Measurements from ENCODE around the gene KLK11. TPM values are rescaled to one million over a fixed set of nuclear protein-coding genes. Genes with fewer than 3 reads are reported as not detected.
A peak's percentile ranks its signal among the peaks of the same experiment; 100 is the strongest.

The KLK11 gene
- total and polyA plus RNA-seq, 7 donors = 0.71 to 0.76 TPM; not detected in 5

- intact Hi-C loops (cut with DNase I) = no loop called here
- Histone ChIP-seq H3K4me1 (no peaks in the 10 kb centered on the region), H3K27ac (no peak overlapping the region), H3K9me3 (no peaks in the 10 kb centered on the region), H3K36me3 (no peaks in the 10 kb centered on the region), H3K27me3 (peaks cover 0 to 55% (median 14%) of the 10 kb centered on the region in 3 donors), H3K4me3 (no peak overlapping the region)
- peak; percentile 28 for DNase-seq
- no peak for TF ChIP-seq POLR2A (IDR thresholded peaks at IDR 0.05)
- no peak for TF ChIP-seq EP300 (IDR thresholded peaks at IDR 0.05)
- no peak for TF ChIP-seq POLR2AphosphoS5 (IDR thresholded peaks at IDR 0.05)
- no peak for TF ChIP-seq CTCF (IDR thresholded peaks at IDR 0.05)
- 81% methylated on average over 4 of the region's 4 CpGs for WGBS, 2 donors
Observed at GRCh38 chr19:50977626-50978025, 48.8 kb downstream of the KLK11 start.

GRCh38 chr19:50975766-50976165, 50.6 kb downstream of the KLK11 start:
- WGBS, 2 donors = 4 to 26% methylated on average over 8 of the region's 8 CpGs
- Histone ChIP-seq H3K9me3 (no peaks in the 10 kb centered on the region), H3K4me1 (no peaks in the 10 kb centered on the region), H3K36me3 (no peaks in the 10 kb centered on the region), H3K27me3 (peaks cover 0 to 70% (median 17%) of the 10 kb centered on the region in 3 donors), H3K4me3 (no peak overlapping the region), H3K27ac (no peak overlapping the region)
- intact Hi-C loops (cut with DNase I) = no loop called here
- no peak for DNase-seq
- TF ChIP-seq POLR2A (IDR thresholded peaks at IDR 0.05) = no peak

- peaks cover 0 to 66% (median 13%) of the 10 kb centered on the region in 3 donors for H3K27me3 ChIP-seq
- H3K9me3 ChIP-seq = no peaks in the 10 kb centered on the region
- WGBS, 2 donors = 24 to 41% methylated on average over 9 of the region's 9 CpGs
- DNase-seq = peak; percentile 13
- TF ChIP-seq POLR2A (IDR thresholded peaks at IDR 0.05) (no peak), POLR2AphosphoS5 (IDR thresholded peaks at IDR 0.05) (no peak), CTCF (IDR thresholded peaks at IDR 0.05) (no peak), EP300 (IDR thresholded peaks at IDR 0.05) (no peak)
- intact Hi-C loops (cut with DNase I) = no loop called here
- H3K4me1 ChIP-seq = no peaks in the 10 kb centered on the region
- no peak overlapping the region for H3K4me3 ChIP-seq
- H3K36me3 ChIP-seq = no peaks in the 10 kb centered on the region
- no peak overlapping the region for H3K27ac ChIP-seq
Observed at GRCh38 chr19:50974702-50975556, 51.5 kb downstream of the KLK11 start.

- 66 to 80% methylated on average over 9 of the region's 9 CpGs for WGBS, 2 donors
- Histone ChIP-seq H3K27ac (no peak overlapping the region), H3K4me1 (no peaks in the 10 kb centered on the region), H3K9me3 (no peaks in the 10 kb centered on the region), H3K36me3 (no peaks in the 10 kb centered on the region), H3K27me3 (peaks cover 0 to 76% (median 13%) of the 10 kb centered on the region in 3 donors), H3K4me3 (no peak overlapping the region)
- intact Hi-C loops (cut with DNase I) = no loop called here
- no peak for DNase-seq
- no peak for TF ChIP-seq CTCF (IDR thresholded peaks at IDR 0.05)
- no peak for TF ChIP-seq POLR2A (IDR thresholded peaks at IDR 0.05)
- TF ChIP-seq POLR2AphosphoS5 (IDR thresholded peaks at IDR 0.05) = no peak
- TF ChIP-seq EP300 (IDR thresholded peaks at IDR 0.05) = no peak
Observed at GRCh38 chr19:50972795-50973376, 53.5 kb downstream of the KLK11 start.

Other genes starting within 250 kb of the KLK11 start
- not detected for gene ACP4, start 236.2 kb downstream of the KLK11 start, total RNA-seq
- not detected for gene ACP4, start 236.2 kb downstream of the KLK11 start, polyA plus RNA-seq
- not detected for gene KLK1, start 202.8 kb downstream of the KLK11 start, total RNA-seq
- 100 to 1,000 TPM in 2 of 3 donors, 10 to 100 TPM in 1; 44.6 to 398 (median 277) TPM for gene KLK1, start 202.8 kb downstream of the KLK11 start, polyA plus RNA-seq
- gene KLK15, start 193.0 kb downstream of the KLK11 start, total RNA-seq = not detected
- 10 to 100 TPM in 1 of 3 donors, 1 to 10 TPM in 2; 2.1 to 10.2 (median 2.8) TPM for gene KLK15, start 193.0 kb downstream of the KLK11 start, polyA plus RNA-seq
- not detected for gene KLK3, start 171.7 kb downstream of the KLK11 start, total RNA-seq
- 1 to 10 TPM; 1.8 to 4.2 (median 3.0) TPM for gene KLK3, start 171.7 kb downstream of the KLK11 start, polyA plus RNA-seq
- gene KLK2, start 153.2 kb downstream of the KLK11 start, total RNA-seq = not detected
- under 1 TPM in 1 of 3 donors, not detected in 2; 0.28 TPM for gene KLK2, start 153.2 kb downstream of the KLK11 start, polyA plus RNA-seq
- not detected for gene KLK4, start 115.2 kb downstream of the KLK11 start, total RNA-seq
- gene KLK4, start 115.2 kb downstream of the KLK11 start, polyA plus RNA-seq = 1 to 10 TPM in 2 of 3 donors, under 1 TPM in 1; 0.39 to 2.8 (median 1.2) TPM
- not detected for gene KLK5, start 73.6 kb downstream of the KLK11 start, total RNA-seq
- not detected for gene KLK5, start 73.6 kb downstream of the KLK11 start, polyA plus RNA-seq
- gene KLK6, start 57.0 kb downstream of the KLK11 start, total RNA-seq = not detected
- gene KLK6, start 57.0 kb downstream of the KLK11 start, polyA plus RNA-seq = not detected
- gene KLK7, start 42.7 kb downstream of the KLK11 start, total RNA-seq = not detected
- gene KLK7, start 42.7 kb downstream of the KLK11 start, polyA plus RNA-seq = not detected
- not detected for gene KLK8, start 25.0 kb downstream of the KLK11 start, total RNA-seq
- not detected for gene KLK8, start 25.0 kb downstream of the KLK11 start, polyA plus RNA-seq
- gene KLK10, start 6.9 kb downstream of the KLK11 start, total RNA-seq = 1 to 10 TPM in 1 of 4 donors, under 1 TPM in 1, not detected in 2; 0.82 to 2.5 TPM
- gene KLK10, start 6.9 kb downstream of the KLK11 start, polyA plus RNA-seq = under 1 TPM; 0.60 to 0.69 (median 0.67) TPM
- gene KLK12, start 8.4 kb upstream of the KLK11 start, total RNA-seq = not detected
- 1 to 10 TPM in 1 of 3 donors, not detected in 2; 2.6 TPM for gene KLK12, start 8.4 kb upstream of the KLK11 start, polyA plus RNA-seq
- not detected for gene KLK13, start 38.5 kb upstream of the KLK11 start, total RNA-seq
- under 1 TPM in 2 of 3 donors, not detected in 1; 0.58 to 0.60 TPM for gene KLK13, start 38.5 kb upstream of the KLK11 start, polyA plus RNA-seq
- gene KLK14, start 56.3 kb upstream of the KLK11 start, total RNA-seq = not detected
- under 1 TPM in 1 of 3 donors, not detected in 2; 0.51 TPM for gene KLK14, start 56.3 kb upstream of the KLK11 start, polyA plus RNA-seq
- 1 to 10 TPM; 5.7 to 9.0 (median 7.3) TPM for gene CTU1, start 81.8 kb upstream of the KLK11 start, total RNA-seq
- 1 to 10 TPM in 1 of 3 donors, under 1 TPM in 2; 0.60 to 2.4 (median 0.92) TPM for gene CTU1, start 81.8 kb upstream of the KLK11 start, polyA plus RNA-seq
- gene SIGLEC9, start 98.3 kb upstream of the KLK11 start, total RNA-seq = 1 to 10 TPM; 2.5 to 9.5 (median 7.0) TPM
- 1 to 10 TPM; 2.4 to 8.8 (median 2.9) TPM for gene SIGLEC9, start 98.3 kb upstream of the KLK11 start, polyA plus RNA-seq
- gene SIGLEC7, start 115.7 kb upstream of the KLK11 start, total RNA-seq = 1 to 10 TPM; 1.1 to 3.0 (median 1.9) TPM
- 1 to 10 TPM; 1.8 to 8.3 (median 3.1) TPM for gene SIGLEC7, start 115.7 kb upstream of the KLK11 start, polyA plus RNA-seq
- gene CD33, start 198.5 kb upstream of the KLK11 start, total RNA-seq = 1 to 10 TPM; 2.5 to 7.1 (median 4.8) TPM
- 1 to 10 TPM; 3.6 to 8.1 (median 4.2) TPM for gene CD33, start 198.5 kb upstream of the KLK11 start, polyA plus RNA-seq
- gene SIGLECL1, start 224.5 kb upstream of the KLK11 start, total RNA-seq = not detected
- gene SIGLECL1, start 224.5 kb upstream of the KLK11 start, polyA plus RNA-seq = not detected

Data from sigmoid colon (tissue), 7 donors.